Fibroblast of lung (primary cell): Measurements from ENCODE around the gene ANKRD13B. TPM values are rescaled to one million over a fixed set of nuclear protein-coding genes. Genes with fewer than 3 reads are reported as not detected.

Experiments
- DNase-seq, 2 donors: peaks; one replicate each; pipeline versions ENCODE4 v3.0.0 to v3.0.0-alpha.2; 2010; ENCODE audit warnings: low read depth in 2 of 2
- H2AFZ ChIP-seq: 2 replicates; pipeline ENCODE4 v1.5.1; 2012; ENCODE audit warnings: low read length, control low read depth, inconsistent platforms
- H3K27ac ChIP-seq: 2 replicates; pipeline ENCODE4 v1.5.1; 2011; ENCODE audit warnings: low read length, control low read depth; ENCODE audit not compliant: insufficient read depth
- H3K27me3 ChIP-seq: 2 replicates; pipeline ENCODE4 v1.5.1; 2011; ENCODE audit warnings: mild to moderate bottlenecking, low read length; ENCODE audit not compliant: control insufficient read depth, insufficient read depth
- H3K36me3 ChIP-seq: 2 replicates; pipeline ENCODE4 v1.5.1; 2011; ENCODE audit warnings: low read length; ENCODE audit not compliant: control insufficient read depth, insufficient read depth
- H3K4me1 ChIP-seq: 2 replicates; pipeline ENCODE4 v1.5.1; 2011; ENCODE audit warnings: low read length; ENCODE audit not compliant: control insufficient read depth, insufficient read depth; ENCODE audit errors: extremely low read depth
- H3K4me2 ChIP-seq: 2 replicates; pipeline ENCODE4 v1.5.1; 2011; ENCODE audit warnings: low read length, control low read depth; ENCODE audit not compliant: insufficient read depth; ENCODE audit errors: extremely low read depth
- H3K4me3 ChIP-seq, 4 experiments: fragments of 200-600 bp in 1 of 4; sonication (generic) in 1 of 4; replicated peaks in 1 of 4; 2 replicates each; pipeline ENCODE4 v1.5.1; 2011 to 2016; ENCODE audit warnings: low read length in 4 of 4, low read depth in 3 of 4, mild to moderate bottlenecking in 3 of 4, control low read depth in 2 of 4, inconsistent platforms in 1 of 4, mixed read lengths in 1 of 4; ENCODE audit not compliant: insufficient read depth in 1 of 4; ENCODE audit errors: control extremely low read depth in 1 of 4
- H3K79me2 ChIP-seq: 2 replicates; pipeline ENCODE4 v1.5.1; 2012; ENCODE audit warnings: mild to moderate bottlenecking, low read length, inconsistent platforms; ENCODE audit not compliant: control insufficient read depth, insufficient read depth
- H3K9ac ChIP-seq: 2 replicates; pipeline ENCODE4 v1.5.1; 2011; ENCODE audit warnings: mild to moderate bottlenecking, low read length, control low read depth; ENCODE audit not compliant: insufficient read depth
- H3K9me3 ChIP-seq: 2 replicates; pipeline ENCODE4 v1.5.1; 2012; ENCODE audit warnings: low read depth, low read length; ENCODE audit not compliant: control insufficient read depth, insufficient read depth
- H4K20me1 ChIP-seq: 2 replicates; pipeline ENCODE4 v1.5.1; 2011; ENCODE audit warnings: low read length; ENCODE audit not compliant: control insufficient read depth, insufficient read depth; ENCODE audit errors: extremely low read depth
- CTCF ChIP-seq, 2 donors: IDR thresholded peaks in 1 of 2; conservative IDR thresholded peaks in 1 of 2; 1 replicate in 1 of 2; 2 replicates in 1 of 2; pipeline ENCODE4 v1.5.1; 2011 to 2012; ENCODE audit warnings: low read length in 2 of 2, control low read depth in 1 of 2, inconsistent platforms in 1 of 2, low read depth in 1 of 2, mild to moderate bottlenecking in 1 of 2
- EZH2 ChIP-seq: IDR thresholded peaks from 2 replicates; pipeline ENCODE4 v1.5.1; 2012; ENCODE audit warnings: low read length, control low read depth, mild to moderate bottlenecking; ENCODE audit errors: missing control alignments
- polyA plus RNA-seq, 2 donors: library from polyadenylated mRNA; depleted of rRNA in 1 of 2; stranded (reverse) in 1 of 2; unstranded in 1 of 2; fragments of >200 nt; gene quantifications; 2 replicates each; pipeline ENCODE4 v1.2.1, GENCODE V29; 2011 to 2012; ENCODE audit warnings: missing spikeins in 1 of 2
- total RNA-seq: library from RNA; depleted of rRNA; stranded (reverse); fragments of >200 nt; gene quantifications from 2 replicates; pipeline ENCODE4 v1.2.1, GENCODE V29; 2014

Gene ANKRD13B
- total and polyA plus RNA-seq, 2 donors (not counting 1 experiment from before 2014, with no cell fraction given) = 1.4 to 6.3 TPM

DNA sequence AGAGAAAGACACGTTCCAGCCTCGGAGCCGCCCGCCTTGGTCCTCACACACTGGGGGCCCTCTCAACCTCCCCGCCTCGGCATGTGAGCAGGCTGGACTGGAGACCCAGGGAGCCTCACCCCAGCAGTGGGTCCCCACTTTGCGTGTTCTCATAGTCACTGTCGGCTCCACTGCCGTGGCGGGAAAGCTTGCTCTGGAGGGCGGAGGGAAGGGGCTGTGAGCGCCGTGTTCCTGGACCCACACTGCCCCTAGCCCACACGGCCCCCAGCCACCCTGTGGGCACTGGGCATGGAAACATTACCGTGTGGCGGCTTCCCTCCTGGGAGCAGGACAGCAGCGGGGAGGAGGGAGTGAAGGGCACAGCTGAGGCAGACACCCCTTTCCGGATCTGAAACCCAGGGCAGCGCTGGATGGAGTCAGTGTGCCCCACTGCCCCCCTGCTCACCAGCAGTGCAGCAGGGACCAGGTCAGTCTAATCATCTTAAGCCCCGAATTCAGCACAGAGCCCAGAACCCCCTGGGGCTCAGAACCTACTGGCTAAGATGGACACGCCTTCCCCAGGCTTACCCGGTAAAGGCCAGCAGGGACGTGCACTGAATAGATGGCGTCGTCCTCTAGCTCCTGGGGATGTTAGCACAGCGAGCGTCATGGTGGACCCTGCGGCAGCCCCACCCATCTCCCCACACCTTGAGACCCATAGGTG is 17.3 kb upstream of the ANKRD13B start:
- H2AFZ ChIP-seq = no peak overlapping the region
- H4K20me1 ChIP-seq = no peaks in the 10 kb centered on the region
- no peak for DNase-seq
- H3K79me2 ChIP-seq = no peaks in the 10 kb centered on the region
- peaks cover 10% of the 10 kb centered on the region for H3K4me1 ChIP-seq
- H3K27ac ChIP-seq = no peak overlapping the region
- peaks cover 45% of the 10 kb centered on the region for H3K36me3 ChIP-seq
- H3K4me3 ChIP-seq = no peak overlapping the region
- no peak overlapping the region for H3K9ac ChIP-seq
- H3K4me2 ChIP-seq = no peak overlapping the region
- no peaks in the 10 kb centered on the region for H3K27me3 ChIP-seq
- no peaks in the 10 kb centered on the region for H3K9me3 ChIP-seq
- TF ChIP-seq CTCF (conservative IDR thresholded peaks at IDR 0.05 in 1 of 2, IDR thresholded peaks at IDR 0.05 in 1 of 2; ENCODE audit: low read depth in 1 of 2, low read length in 2 of 2) (no peak), EZH2 (no peak)

- Histone ChIP-seq H3K9me3 (no peaks in the 10 kb centered on the region), H3K27ac (no peak overlapping the region), H4K20me1 (no peaks in the 10 kb centered on the region), H3K9ac (no peak overlapping the region), H3K4me1 (peaks cover 10% of the 10 kb centered on the region), H3K4me3 (no peak overlapping the region), H2AFZ (no peak overlapping the region), H3K79me2 (no peaks in the 10 kb centered on the region), H3K4me2 (no peak overlapping the region), H3K36me3 (peaks cover 42% of the 10 kb centered on the region), H3K27me3 (no peaks in the 10 kb centered on the region)
- DNase-seq = no peak
- TF ChIP-seq EZH2 (no peak), CTCF (conservative IDR thresholded peaks at IDR 0.05 in 1 of 2, IDR thresholded peaks at IDR 0.05 in 1 of 2; ENCODE audit: low read depth in 1 of 2, low read length in 2 of 2) (no peak)
Observed at GRCh38 chr17:29576214-29577000, 16.5 kb upstream of the ANKRD13B start.

DNA sequence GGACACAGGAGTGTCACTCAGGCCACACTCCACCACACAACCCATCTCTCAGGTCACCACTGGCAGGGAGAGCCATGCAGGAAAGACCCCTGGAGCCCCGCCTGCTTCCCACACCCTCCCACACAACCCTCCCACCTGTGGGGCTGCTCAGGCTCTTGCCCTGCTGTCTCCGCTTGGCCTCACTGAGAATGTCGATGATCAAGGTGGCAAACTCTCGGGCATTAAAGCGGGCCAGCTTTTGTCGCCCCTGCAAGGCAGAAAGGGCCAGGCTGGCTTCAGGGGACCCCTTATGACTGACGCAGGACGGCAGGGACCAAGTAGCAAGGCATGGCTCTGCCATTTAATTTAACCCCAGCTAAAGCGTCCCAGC is 15.9 kb upstream of the ANKRD13B start:
- Histone ChIP-seq H3K36me3 (peaks cover 40% of the 10 kb centered on the region), H3K4me2 (no peak overlapping the region)
- DNase-seq = no peak

More for the DNA sequence above, 15.9 kb upstream of the ANKRD13B start:
- peaks cover 10% of the 10 kb centered on the region for H3K4me1 ChIP-seq
- H3K9ac ChIP-seq = no peak overlapping the region
- no peaks in the 10 kb centered on the region for H4K20me1 ChIP-seq
- no peaks in the 10 kb centered on the region for H3K27me3 ChIP-seq
- no peaks in the 10 kb centered on the region for H3K79me2 ChIP-seq
- no peaks in the 10 kb centered on the region for H3K9me3 ChIP-seq
- no peak overlapping the region for H3K4me3 ChIP-seq
- no peak overlapping the region for H2AFZ ChIP-seq
- no peak overlapping the region for H3K27ac ChIP-seq
- TF ChIP-seq CTCF (conservative IDR thresholded peaks at IDR 0.05 in 1 of 2, IDR thresholded peaks at IDR 0.05 in 1 of 2; ENCODE audit: low read depth in 1 of 2, low read length in 2 of 2) = no peak
- TF ChIP-seq EZH2 = no peak
